Liver (tissue), 9 donors: ENCODE data around the gene SLC35A2. TPM values are rescaled to one million over a fixed set of nuclear protein-coding genes. Genes with fewer than 3 reads are reported as not detected.
"Not testable (repeated sequence)": the region's sequence is repeated elsewhere in the genome, so short reads cannot be mapped to it uniquely, and the experiment has no call there.

ENCODE experiments used
- DNase-seq: peaks from one replicate; pipeline ENCODE4 v3.0.0-alpha.2; 2017; ENCODE audit warnings: low spot score
- H3K27ac ChIP-seq, 2 donors: one replicate each; pipeline ENCODE4 v1.7.0; 2013; ENCODE audit warnings: inconsistent platforms in 2 of 2, low read length in 2 of 2, control low read depth in 1 of 2, low read depth in 1 of 2, mild to moderate bottlenecking in 1 of 2
- H3K27me3 ChIP-seq, 4 donors: one replicate each; pipeline versions ENCODE4 v1.6.1 to v1.7.0; 2013; ENCODE audit warnings: low read length in 3 of 4, inconsistent platforms in 1 of 4, mild to moderate bottlenecking in 1 of 4, moderate library complexity in 1 of 4; ENCODE audit not compliant: control insufficient read depth in 4 of 4, insufficient read depth in 4 of 4
- H3K36me3 ChIP-seq, 4 donors: one replicate each; pipeline versions ENCODE4 v1.6.1 to v1.7.0; 2013; ENCODE audit warnings: low read length in 3 of 4, mild to moderate bottlenecking in 3 of 4, low read depth in 1 of 4, moderate library complexity in 1 of 4; ENCODE audit not compliant: control insufficient read depth in 4 of 4, insufficient read depth in 3 of 4
- H3K4me1 ChIP-seq, 4 donors: one replicate each; pipeline versions ENCODE4 v1.6.1 to v1.7.0; 2013; ENCODE audit warnings: low read length in 3 of 4, mild to moderate bottlenecking in 3 of 4, moderate library complexity in 1 of 4; ENCODE audit not compliant: control insufficient read depth in 4 of 4, insufficient read depth in 4 of 4
- H3K4me3 ChIP-seq, 3 donors: one replicate each; pipeline versions ENCODE4 v1.6.1 to v1.7.0; 2013; ENCODE audit warnings: low read length in 3 of 3, control low read depth in 1 of 3, low read depth in 1 of 3, mild to moderate bottlenecking in 1 of 3
- H3K9ac ChIP-seq, 2 donors: one replicate each; pipeline ENCODE4 v1.7.0; 2013; ENCODE audit warnings: low read length in 2 of 2, mild to moderate bottlenecking in 2 of 2, moderate library complexity in 2 of 2, control low read depth in 1 of 2, low read depth in 1 of 2
- H3K9me3 ChIP-seq, 4 donors: one replicate each; pipeline versions ENCODE4 v1.6.1 to v1.7.0; 2013; ENCODE audit warnings: low read length in 3 of 4; ENCODE audit not compliant: control insufficient read depth in 4 of 4
- ATF3 ChIP-seq: IDR thresholded peaks from 2 replicates; pipeline ENCODE4 v1.6.1; 2016; ENCODE audit warnings: antibody characterized with exemption
- FOXA2 ChIP-seq: IDR thresholded peaks from 2 replicates; pipeline ENCODE4 v1.6.1; 2016; ENCODE audit warnings: antibody characterized with exemption
- HNF4A ChIP-seq, 2 donors: conservative IDR thresholded peaks; 2 replicates each; pipeline ENCODE4 v1.6.1; 2016; ENCODE audit warnings: antibody characterized with exemption in 2 of 2, mild to moderate bottlenecking in 2 of 2
- JUND ChIP-seq, 2 donors: IDR thresholded peaks; 2 replicates each; pipeline ENCODE4 v1.6.1; 2016; ENCODE audit warnings: antibody characterized with exemption in 2 of 2
- MAX ChIP-seq: IDR thresholded peaks from 2 replicates; pipeline ENCODE4 v1.6.1; 2016; ENCODE audit warnings: antibody characterized with exemption
- NR2F2 ChIP-seq: IDR thresholded peaks from 2 replicates; pipeline ENCODE4 v1.6.1; 2016; ENCODE audit warnings: antibody characterized with exemption
- SP1 ChIP-seq: IDR thresholded peaks from 2 replicates; pipeline ENCODE4 v1.6.1; 2018; ENCODE audit warnings: antibody characterized with exemption, mild to moderate bottlenecking
- YY1 ChIP-seq: IDR thresholded peaks from 2 replicates; pipeline ENCODE4 v1.6.1; 2016; ENCODE audit warnings: antibody characterized with exemption, mild to moderate bottlenecking
- ZBTB33 ChIP-seq: IDR thresholded peaks from 2 replicates; pipeline ENCODE4 v1.6.1; 2016; ENCODE audit warnings: antibody characterized with exemption
- WGBS: extraction: QIAGEN DNeasy Blood & Tissue Kit; methylation state at CpG from one replicate; pipeline ENCODE4 v1.1.7; 2013; 5-methylcytosine and 5-hydroxymethylcytosine counted together
- polyA plus RNA-seq, 2 donors: library from polyadenylated mRNA; stranded (reverse) in 1 of 2; unstranded in 1 of 2; fragments of 200-250 nt in 1 of 2; fragments of >200 nt in 1 of 2; fragmentation: Nextera tagmentation in 1 of 2; extraction: Ambion mirVana in 1 of 2; gene quantifications; one replicate each; pipeline versions ENCODE4 v1.2.1 to v1.2.3, GENCODE V29; 2013 to 2015
- total RNA-seq, 2 donors: library from RNA; depleted of rRNA; stranded (reverse); fragments of >200 nt; gene quantifications; one replicate each; pipeline ENCODE4 v1.2.3, GENCODE V29; 2014
- donor health status: healthy.
- donor health status: healthy.
- donor health status: healthy.
- donor health status: healthy.
- donor health status: healthy.

SLC35A2 gene
- total and polyA plus RNA-seq, 4 donors: 10.0 to 26.9 (median 14.4) TPM

- DNase-seq: no peak
- Histone ChIP-seq H3K4me3 (peak overlapping the region in 2 of 3 donors; percentile 53 to 71), H3K9me3 (no peaks in the 10 kb centered on the region), H3K27me3 (no peaks in the 10 kb centered on the region), H3K27ac (peak overlapping the region in 1 of 2 donors; percentile 54), H3K4me1 (peaks cover 0 to 9% (median 6%) of the 10 kb centered on the region in 4 donors), H3K36me3 (peaks cover 0 to 3% (median 0%) of the 10 kb centered on the region in 4 donors), H3K9ac (no peak overlapping the region)
- no peak for TF ChIP-seq SP1
- TF ChIP-seq ZBTB33: no peak
- TF ChIP-seq MAX: no peak
- no peak for TF ChIP-seq HNF4A (conservative IDR thresholded peaks at IDR 0.05)
- WGBS: 1% methylated on average over 35 of the region's 35 CpGs
These were observed 20.5 kb downstream of the SLC35A2 start for GRCh38 chrX:48890934-48891401.

- DNase-seq: no peak
- Histone ChIP-seq H3K9me3 (no peaks in the 10 kb centered on the region), H3K27me3 (no peaks in the 10 kb centered on the region), H3K36me3 (peaks cover 0 to 3% (median 0%) of the 10 kb centered on the region in 4 donors), H3K27ac (no peak overlapping the region), H3K4me3 (peak overlapping the region in 1 of 3 donors; percentile 71), H3K4me1 (peaks cover 0 to 9% (median 6%) of the 10 kb centered on the region in 4 donors), H3K9ac (no peak overlapping the region)
- TF ChIP-seq ZBTB33: no peak
- TF ChIP-seq NR2F2: no peak
- TF ChIP-seq ATF3: no peak
- no peak for TF ChIP-seq SP1
- no peak for TF ChIP-seq YY1
- no peak for TF ChIP-seq JUND (IDR thresholded peaks at IDR 0.05)
- TF ChIP-seq FOXA2: no peak
- 56% methylated on average over 15 of the region's 15 CpGs for WGBS
These were observed 21.0 kb downstream of the SLC35A2 start for GRCh38 chrX:48890296-48890925.

- H3K4me3 ChIP-seq, H3K4me1 ChIP-seq, H3K9ac ChIP-seq, H3K27ac ChIP-seq, H3K9me3 ChIP-seq, H3K27me3 ChIP-seq, DNase-seq, H3K36me3 ChIP-seq: not testable (repeated sequence)
- WGBS: 89% methylated on average over 5 of the region's 5 CpGs
These were observed 24.9 kb downstream of the SLC35A2 start for GRCh38 chrX:48886586-48886985.
